ENCODE data around the gene FBXL16.

GRCh38 chr16:693364-693763 lies 12.2 kb downstream of the FBXL16 start:
- TF ChIP-seq CTCF (conservative IDR thresholded peaks at IDR 0.05; ENCODE audit: low read depth, low read length) (no peak), EZH2 (IDR thresholded peaks at IDR 0.05; ENCODE audit: borderline replicate concordance, low read depth, low read length, poor library complexity, severe bottlenecking) (no peak)

All from A673 (cell line).